GM19240 (cell line): ENCODE measurements around the gene HOXB7.
A peak's percentile ranks its signal among the peaks of the same experiment; 100 is the strongest.

Source experiments
- DNase-seq: peaks from one replicate; pipeline ENCODE4 v3.0.0; 2011; ENCODE audit warnings: low spot score; ENCODE audit not compliant: insufficient read length

HOXB7 gene

DNA sequence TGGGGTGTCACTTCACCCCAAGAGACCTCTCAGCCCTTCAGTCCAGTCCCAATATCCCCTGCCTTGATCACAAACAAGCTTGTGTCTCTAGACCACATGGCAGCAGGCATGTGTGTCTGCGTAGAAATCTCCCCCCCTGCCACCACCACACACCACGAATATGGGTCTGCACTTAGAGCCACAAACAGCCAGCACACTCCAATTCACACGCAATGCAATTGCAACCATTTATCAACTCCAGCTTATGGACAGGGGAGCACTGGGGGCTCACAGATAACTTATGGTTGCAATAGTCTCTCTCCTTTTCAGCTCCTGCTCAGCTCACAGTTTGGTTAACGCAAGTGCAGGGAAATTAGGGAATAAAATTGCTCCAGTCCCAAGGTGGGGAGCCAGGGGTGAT is 12.8 kb upstream of the HOXB7 start:
- DNase-seq, result no peak

DNA sequence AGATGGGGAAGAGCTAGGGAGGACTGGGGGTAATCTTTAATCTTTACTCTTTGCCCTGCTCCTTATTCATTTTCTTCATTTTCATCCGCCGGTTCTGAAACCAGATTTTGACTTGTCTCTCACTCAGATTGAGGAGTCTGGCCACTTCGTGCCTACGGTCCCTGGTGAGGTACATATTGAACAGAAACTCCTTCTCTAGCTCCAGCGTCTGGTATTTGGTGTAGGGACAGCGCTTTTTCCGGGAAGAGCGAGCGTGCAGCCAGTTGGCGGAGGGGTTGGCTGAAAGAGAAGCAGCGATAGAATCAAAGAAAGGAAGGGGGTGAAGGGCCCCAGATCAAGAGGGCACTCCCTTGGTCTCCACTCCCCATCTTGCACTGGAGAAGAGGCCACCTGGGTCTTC is 12.0 kb upstream of the HOXB7 start:
- DNase-seq, result no peak

DNA sequence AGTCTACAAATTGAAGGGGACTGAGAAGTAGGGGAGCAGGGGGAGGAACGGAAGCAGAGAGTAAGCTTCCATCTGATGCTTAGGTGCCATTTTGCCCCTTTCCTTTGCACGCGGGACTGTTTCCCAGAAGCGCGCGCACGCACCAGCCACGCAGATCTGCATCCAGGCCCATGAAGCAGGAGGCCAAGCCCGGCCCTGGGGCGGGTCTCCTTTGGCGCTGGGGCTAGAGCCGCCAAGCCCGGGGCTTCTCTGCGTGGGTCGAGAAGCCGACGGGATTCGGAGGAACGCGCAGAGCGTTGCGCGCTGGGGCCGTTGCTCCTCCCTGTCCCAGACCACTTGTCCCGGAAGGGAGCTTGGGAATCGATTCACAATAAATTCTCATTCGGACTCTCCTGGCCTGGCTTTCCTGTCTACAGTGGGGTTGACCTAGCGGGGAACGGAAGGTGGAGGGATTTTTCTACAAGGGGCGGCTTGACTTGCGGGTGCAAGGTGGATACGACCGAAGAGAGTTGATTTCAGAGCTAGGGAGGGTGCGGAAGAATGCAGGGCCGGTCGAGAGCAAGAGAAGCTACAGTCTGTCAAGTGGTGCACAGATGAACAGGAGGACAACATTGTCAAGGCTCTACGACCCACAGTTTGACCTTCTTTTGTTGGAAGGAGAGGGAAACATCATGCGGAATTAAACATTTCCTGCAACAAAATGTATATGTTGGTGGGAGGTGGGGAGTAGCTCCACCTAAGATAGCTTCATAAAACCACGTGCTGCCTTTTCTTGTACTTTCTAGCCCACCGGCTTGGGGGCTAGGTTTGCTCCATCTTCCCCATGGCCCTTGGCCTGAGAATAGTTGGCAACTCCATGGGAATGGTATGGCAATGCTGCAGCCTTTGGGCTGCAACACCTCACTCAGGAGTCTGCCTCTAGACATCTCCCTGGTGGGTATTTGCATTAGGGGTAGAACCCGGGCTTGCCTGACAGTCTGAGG is 10.9 kb upstream of the HOXB7 start:
- no peak for DNase-seq

DNA sequence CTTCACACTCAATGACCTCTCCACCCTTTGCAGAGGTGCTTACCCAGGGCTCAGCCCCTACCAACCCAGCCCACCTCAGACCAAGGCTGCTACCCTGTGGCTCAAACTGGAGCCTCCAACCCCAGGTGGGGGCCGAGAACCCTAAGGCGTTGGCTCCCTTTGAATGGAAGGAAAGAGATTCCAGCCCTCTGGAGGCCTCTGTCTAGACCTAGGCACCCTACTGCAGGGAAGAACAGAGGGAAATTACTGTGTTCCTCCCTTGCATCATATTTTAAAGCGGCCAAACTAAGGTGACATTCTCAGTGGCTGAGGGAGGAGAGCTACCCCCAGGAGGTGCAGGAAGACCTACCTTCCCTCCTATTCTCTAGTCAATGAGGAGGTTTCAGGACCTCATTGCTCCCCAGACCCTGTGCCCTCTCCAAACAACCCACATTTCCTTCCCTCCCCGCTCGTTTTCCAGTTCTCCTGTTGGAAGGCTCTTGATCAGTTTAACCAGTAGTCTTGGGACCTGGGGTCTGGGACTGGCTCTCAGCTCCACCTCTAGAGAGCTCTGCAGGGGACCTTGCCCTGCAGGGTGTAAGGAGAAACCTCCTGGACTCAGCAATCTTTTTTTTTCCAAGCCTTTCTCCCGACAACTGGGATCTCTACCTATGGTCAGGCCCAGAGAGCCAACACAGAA is 9.8 kb upstream of the HOXB7 start:
- no peak for DNase-seq

DNA sequence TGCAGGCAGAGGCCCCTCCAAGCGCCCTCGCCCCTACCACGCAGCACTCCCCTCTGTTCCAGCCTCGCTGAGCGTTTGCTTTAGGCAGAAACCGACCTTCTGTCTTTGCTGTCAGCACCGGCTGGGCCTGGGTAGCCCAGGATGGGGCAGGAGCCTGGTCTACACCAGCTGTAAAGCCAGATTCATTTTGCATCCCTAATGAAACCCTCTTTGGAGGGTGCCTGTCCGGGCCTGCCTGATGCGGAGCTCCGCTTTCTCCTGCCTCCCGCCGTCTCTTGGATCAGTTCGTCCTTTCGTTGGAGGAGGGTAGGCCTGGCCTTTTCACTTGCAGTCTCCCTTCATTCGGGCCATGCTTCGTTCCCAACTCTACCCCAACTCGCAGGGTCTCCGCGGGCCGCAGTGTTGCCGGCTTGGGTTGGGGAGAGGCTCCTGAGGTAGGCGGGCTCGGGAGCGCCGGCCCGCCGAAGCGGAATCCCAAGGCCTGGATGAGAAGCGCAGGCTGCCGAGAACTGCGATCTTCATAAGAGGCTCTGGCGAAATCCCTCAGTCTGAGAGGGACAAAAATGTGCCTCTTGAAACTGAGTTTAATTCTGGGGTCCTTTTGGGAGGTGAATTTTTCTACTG is 9.1 kb upstream of the HOXB7 start:
- DNase-seq, result no peak

DNA sequence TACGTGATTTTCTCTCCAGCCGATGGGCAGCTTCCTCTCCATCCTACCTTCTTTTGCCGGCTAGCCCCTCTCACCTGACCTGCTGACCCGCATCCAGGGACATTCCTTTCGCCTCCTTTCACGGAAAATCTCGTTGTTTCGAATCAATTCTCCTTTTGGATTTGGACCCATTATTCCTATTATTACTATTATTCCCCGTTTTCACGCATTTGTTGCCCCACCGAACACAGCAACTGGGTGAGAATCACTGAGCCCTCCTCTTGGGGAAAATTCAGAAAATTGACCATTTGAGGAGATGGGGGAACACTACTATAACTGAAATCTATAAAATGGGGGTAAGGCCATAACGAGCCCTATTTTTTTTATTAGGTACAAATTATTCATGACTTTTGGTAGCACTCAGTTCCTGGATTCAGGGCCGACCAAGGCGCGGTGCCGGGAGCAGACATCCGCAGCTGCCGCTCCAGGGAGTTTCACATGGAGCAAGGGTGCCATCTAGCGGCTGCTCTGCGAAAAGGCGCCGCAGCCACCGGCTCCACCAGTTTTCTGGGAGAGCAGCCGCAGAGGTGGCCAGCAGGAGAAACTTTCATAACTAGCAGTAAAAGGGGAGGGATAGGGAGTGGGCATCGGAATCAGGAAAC is 7.6 kb upstream of the HOXB7 start:
- DNase-seq, result peak; percentile 91

DNA sequence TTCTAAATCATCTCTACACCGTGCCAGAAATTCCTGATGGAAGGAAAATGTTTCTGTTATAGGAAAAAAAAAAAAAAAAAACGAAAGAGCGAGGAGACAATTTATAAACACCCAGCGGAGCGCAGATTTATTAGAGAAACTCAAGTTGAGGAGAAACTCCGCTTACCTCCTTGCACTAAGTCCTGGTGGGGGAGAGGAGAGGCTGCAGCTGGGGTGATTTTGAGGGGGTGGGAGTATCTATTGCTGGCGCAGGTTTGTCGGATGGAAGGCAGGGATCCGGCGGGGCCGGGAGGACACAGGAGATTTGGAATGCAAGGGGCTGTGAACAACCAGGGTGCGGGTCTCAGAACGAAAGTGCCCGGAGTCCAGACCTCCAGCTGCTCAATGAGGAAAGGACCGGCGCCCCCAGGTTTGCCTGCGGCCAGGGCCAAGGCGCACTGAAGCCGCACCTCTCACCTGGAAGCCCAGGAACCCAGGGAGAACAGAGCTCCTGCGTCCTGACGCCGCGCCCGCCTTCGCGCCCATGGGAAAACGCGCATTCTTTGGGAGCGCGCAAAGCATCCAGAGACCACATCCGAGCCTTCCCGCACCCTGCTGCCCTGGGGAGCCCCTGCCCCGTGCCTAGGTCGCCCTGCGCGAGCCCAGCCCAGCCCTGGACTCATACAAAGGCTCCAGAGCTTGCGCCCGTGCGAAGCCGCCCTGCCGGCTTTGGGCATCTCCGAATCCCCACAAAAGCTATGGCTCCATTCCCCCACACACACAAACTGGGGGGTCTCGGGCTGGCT is 6.8 kb upstream of the HOXB7 start:
- no peak for DNase-seq

DNA sequence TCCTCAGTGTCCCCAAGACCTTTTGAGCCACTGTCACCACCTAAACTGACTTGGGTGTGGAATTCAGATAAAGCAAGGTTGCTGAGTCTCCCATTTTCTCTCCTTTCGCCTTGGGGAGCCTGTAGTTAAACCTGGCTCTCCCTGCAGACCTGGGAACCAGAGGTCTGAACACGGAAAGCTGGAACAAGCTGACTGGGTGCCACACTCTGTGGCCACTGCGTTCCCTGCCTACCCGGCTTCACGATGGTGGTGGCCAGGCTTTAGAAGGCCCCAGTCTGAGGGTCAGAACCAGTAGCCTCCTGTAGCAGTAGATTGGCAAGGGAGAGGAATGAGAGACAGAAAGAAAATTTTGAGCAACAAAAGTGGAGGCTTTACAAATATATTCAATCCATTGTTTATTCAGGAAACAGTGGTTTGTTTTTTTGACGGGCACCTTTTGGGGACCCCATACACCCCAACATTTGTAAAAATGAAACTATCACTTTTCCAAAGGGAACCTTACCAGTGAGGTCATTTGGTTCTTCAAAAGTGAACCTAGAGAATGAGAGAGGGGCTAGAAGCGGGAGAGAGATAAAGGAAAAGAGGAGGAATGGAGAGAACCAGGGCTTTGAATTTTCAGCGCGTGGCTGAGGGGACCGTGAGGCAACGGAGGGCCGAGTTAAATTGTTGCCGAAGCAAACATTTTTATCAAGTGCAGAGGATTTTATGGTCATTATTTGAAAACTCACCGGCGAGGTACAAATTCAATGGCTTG is 6.1 kb upstream of the HOXB7 start:
- no peak for DNase-seq

DNA sequence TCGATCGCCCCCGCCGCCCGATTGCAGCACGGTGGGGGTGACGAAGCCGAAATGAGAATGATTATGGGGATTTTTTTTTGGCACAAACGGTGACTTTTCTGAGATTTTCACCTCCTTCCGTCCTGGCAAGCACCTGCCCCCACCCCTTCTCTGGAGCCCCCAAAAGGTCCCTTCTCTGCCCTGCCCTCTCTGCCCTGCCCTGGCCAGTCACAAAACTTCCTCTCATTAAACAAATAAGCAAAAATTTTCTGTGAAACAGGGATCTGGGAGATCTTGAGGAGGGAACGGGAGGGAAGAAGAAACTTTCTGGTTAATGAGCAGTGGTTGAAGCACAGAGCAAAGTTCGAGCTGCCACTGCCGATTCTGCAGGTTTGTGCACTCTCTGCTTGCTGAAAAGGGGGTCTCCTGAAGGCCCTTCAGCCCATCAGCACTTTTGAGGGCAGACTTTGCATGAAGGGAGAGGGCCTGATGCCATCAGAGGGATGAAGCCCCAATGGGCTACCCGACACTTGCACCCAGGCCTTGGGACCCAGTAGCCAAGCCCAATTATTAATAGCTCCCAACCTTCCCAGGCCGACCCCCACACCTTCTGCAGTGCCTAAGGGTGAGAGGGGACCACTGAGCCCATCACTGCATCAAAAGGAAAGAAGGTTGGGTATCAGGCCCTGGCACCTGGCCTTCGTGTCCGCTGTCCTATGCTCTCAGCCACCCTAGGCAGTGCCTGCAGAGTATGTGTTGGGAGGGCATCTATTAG is 5.3 kb upstream of the HOXB7 start:
- DNase-seq, result no peak

DNA sequence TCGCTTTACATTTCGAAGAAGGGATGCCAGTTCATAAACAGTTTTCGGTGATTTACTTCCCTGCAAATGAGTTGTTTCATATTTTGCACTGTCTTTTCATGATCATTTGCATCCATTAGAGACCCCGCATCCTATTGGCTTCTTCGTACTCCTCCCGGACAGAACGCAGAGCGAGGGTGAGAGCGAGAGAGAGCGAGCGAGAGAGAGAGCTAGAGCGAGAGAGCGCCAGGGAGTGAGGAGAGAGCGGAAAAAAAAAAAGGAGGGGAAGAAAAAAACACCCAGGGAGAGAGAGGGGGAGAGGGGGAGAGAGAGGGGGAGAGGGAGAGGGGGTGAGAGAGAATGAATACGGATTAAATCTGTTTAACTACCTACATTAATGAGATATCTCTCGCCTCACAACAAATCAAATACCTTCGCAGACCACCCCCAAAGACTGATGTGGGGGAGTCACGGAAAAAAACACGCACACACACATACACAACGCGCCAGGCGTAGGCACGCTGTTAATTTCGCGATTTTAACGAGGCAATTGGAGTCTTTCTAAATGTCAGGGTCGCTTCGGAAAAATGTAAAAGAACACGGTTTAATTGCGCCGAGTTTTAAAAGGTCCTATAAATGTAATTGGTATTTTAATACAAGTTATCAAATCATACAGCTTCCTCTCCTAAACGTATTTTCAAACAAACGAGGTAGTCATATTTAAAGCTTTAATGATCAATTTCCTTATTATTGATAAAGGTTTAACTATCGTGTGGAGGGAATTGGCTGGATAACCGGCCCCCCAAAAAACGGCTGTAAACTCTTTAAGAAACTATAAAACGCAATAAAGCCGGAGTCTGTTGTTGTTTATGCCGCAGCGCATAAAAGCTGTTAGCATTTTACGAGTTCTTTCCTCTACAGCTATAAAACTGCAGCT is 4.5 kb upstream of the HOXB7 start, which contains the start of gene HOXB8:
HOXB8 (minus strand) TSS at position 246 of the 916 bp plus-strand sequence. CDS start 588 bp downstream, outside the sequence.
- no peak for DNase-seq

DNA sequence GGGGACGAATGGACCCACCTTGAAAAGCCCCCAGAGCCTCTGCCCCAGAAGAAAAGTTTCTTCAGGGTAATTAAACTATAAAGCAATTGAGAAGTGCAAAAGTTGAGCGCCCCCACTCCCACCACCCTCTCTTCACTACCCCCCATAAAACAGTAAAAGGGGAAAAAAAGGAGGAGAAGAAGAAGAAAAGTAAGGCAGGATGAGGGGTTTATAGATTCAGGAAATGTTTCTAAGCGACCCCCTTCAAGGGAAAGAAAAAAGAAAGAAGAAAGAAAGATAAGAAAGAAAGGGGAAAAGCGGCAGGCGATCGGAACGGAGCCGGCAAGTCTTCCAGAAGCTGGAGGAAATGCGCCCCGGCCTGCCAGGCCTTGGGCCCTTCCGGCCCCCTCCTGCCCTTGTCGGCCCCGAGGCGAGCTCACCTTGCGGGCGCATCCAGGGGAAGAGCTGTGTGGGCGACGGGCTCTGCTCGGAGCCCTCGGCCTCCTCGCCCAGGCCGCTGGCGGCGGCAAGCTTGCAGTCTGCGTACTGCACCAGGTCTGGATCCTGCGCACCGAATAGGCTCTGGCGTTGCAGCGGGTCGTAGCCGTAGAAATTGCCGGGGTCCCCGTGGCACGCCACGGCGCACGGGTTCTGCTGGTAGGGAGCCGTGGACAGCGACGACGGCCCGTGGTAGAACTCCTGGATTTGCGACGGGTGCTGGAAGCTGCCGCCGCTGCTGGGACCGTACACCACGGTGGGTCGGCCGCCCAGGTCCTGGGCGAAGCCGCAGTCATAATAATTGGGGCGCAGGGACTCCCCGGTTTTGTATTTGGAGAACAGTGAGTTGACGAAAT is 3.3 kb upstream of the HOXB7 start:
- no peak for DNase-seq

DNA sequence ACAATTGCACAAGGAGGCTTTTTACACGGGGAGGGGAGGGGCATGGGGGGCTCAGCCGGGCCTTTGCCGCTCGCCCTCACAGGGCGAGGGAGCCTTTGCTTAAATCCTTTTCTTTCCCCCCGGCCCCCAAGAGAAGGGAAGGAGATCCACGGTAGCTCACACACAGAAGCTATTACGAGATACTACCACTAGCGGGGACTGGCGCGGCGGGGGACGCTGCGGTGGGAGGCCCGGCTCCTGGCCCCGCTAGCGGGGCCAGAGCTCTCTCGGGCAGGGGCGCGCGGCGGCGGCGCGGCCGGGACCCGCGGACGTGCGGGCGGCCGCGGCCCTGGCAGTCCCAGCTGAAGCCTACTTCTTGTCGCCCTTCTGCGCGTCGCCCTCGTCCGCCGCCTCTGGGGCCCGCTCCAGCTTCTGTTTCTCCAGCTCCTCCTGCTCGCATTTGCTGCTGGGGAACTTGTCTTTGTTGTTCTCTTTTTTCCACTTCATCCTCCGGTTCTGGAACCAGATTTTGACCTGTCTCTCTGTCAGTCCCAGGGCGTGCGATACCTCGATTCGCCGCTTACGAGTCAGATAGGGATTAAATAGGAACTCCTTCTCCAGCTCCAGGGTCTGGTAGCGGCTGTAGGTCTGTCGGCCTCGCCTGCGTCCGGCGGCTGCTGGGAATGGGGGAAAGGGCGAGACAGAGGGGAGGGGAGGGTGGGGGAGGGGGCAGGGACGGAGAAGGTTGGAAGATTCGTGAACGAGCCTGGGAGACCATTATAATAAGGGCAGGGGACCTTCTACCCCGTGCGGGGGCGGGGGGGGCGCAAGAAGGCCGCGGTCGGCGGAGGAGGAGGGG is 2.3 kb upstream of the HOXB7 start:
- no peak for DNase-seq

DNA sequence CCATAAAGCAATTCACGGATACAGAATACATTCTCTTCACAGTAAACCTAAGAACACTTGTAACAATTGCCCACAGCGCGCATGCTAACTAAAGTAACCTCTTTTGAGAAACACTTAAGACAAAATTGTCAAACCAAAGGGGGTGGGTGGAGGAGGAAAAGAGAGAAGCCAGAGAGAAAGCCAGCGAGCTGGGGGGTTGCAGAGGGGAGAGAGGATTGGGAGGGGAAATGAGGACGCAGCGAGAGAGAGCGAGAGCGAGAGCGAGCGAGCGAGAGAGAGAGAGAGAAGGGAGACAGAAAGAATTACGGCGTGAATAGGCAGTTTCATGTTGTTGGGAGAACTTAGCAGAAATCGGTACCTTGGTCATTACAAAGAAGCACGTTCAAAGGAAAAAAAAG is 1.6 kb upstream of the HOXB7 start:
- DNase-seq, result no peak

DNA sequence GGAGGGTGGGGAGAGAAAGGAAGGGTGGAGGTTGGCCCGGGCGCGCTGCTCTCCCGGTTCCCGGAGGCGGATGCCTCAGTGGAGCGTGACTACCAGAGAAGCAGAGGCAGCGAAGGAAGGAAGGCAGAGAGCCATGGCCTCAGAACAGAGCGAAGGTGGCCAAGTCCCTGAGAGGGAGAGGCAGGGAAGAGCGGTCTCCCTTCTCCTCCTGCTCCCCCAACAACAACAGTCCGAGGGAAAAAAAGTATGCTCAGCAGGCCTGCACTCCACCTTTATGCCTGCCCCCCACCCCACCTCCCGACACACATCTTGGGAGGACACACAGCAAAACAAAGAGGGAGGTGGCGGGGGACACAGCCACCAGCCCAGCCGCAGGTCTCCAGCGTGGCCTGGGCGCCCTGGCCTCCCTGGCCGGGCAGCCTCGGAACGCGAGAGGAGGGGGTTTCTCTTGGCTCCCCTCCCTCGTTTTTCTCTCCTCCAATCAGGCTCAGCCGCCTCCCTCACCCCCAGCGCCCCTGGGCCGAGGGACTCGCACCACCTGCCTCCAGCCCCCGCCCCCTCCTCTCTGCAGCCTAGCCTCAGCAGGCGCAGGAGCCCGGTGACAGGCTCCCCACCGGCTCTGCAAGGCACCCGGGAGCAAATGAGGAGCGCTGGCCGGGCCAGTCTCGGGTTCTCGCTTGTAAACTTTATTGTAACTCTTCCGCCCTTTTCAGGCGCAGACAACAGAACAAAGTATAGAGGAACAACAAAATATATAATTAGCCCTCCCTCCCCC is 1.1 kb upstream of the HOXB7 start:
- DNase-seq, result no peak

DNA sequence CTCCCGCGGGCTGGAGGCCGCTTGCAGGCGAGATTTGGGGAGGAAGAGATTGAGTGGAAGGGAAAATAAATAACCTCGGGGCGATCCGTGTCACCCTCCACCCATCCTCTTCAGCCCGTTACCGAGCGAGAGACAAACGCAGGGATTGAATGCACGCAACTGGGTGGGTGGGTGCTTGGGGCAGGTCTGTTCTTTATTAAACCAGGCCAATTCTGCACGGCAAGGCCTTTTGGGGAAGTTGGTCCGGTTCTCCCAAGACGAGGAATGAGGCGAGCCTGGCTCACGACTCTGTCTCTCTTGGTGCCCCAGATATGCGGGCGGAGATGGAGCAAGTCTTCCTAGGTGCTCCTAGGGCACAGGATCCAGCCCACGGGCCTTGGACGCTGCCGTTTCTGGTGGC is 396 bp upstream of the HOXB7 start:
- DNase-seq, result no peak
